ENCODE data around the gene DUSP15. TPM values are rescaled to one million over a fixed set of nuclear protein-coding genes. Genes with fewer than 3 reads are reported as not detected.
A peak's percentile ranks its signal among the peaks of the same experiment; 100 is the strongest.
"Not testable (repeated sequence)": the region's sequence is repeated elsewhere in the genome, so short reads cannot be mapped to it uniquely, and the experiment has no call there.

Gene DUSP15
- total and polyA plus RNA-seq, 4 donors, result 1.6 to 4.7 (median 2.9) TPM

DNA sequence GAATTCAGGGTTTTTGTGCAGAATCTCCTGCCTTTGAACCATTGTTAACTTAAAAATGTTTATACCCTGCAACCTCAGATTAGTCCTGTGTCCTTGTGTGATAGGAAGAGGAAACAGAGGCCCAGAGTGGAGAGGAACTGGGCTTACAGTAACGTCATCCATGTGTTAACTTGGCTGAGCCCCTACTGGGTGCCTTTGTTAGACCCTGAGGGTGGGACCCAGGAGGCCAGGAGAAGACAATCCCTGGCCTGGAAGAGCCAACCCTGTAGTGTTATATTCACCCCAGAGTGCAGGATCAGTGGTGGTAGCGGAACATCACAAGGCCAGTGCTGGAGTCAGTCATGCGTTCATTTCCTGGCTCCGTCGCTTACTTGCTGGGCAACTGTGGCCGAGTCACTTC lies 40.6 kb downstream of the DUSP15 start:
- Histone ChIP-seq H3K9me3 (ENCODE audit: control insufficient read depth in 4 of 4, insufficient read depth in 3 of 4, low read length in 3 of 4) (peaks cover 0 to 2% (median 0%) of the 10 kb centered on the region in 4 donors), H3K4me3 (no peak overlapping the region), H3K27me3 (ENCODE audit: control insufficient read depth in 3 of 3, insufficient read depth in 3 of 3, low read length in 2 of 3) (no peaks in the 10 kb centered on the region), H3K4me1 (ENCODE audit: control insufficient read depth in 5 of 5, insufficient read depth in 5 of 5, low read length in 5 of 5) (peaks cover 0 to 17% (median 0%) of the 10 kb centered on the region in 5 donors), H3K36me3 (ENCODE audit: control insufficient read depth in 4 of 4, insufficient read depth in 4 of 4, low read length in 4 of 4) (no peaks in the 10 kb centered on the region), H3K9ac (ENCODE audit: insufficient read depth in 1 of 2, low read length in 2 of 2) (no peak overlapping the region), H3K27ac (ENCODE audit: low read depth in 1 of 2, low read length in 1 of 2) (no peak overlapping the region)
- peak in 1 of 3 donors; percentile 32 for DNase-seq
- ATAC-seq (ENCODE audit: insufficient read depth, low FRiP score), result no peak
- WGBS, 2 donors, result 80 to 83% methylated on average over 6 of the region's 6 CpGs
- TF ChIP-seq, protein P1, sequence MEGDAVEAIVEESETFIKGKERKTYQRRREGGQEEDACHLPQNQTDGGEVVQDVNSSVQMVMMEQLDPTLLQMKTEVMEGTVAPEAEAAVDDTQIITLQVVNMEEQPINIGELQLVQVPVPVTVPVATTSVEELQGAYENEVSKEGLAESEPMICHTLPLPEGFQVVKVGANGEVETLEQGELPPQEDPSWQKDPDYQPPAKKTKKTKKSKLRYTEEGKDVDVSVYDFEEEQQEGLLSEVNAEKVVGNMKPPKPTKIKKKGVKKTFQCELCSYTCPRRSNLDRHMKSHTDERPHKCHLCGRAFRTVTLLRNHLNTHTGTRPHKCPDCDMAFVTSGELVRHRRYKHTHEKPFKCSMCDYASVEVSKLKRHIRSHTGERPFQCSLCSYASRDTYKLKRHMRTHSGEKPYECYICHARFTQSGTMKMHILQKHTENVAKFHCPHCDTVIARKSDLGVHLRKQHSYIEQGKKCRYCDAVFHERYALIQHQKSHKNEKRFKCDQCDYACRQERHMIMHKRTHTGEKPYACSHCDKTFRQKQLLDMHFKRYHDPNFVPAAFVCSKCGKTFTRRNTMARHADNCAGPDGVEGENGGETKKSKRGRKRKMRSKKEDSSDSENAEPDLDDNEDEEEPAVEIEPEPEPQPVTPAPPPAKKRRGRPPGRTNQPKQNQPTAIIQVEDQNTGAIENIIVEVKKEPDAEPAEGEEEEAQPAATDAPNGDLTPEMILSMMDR (IDR thresholded peaks at IDR 0.05; ENCODE audit: control extremely low read depth, extremely low read depth), result no peak

DNA sequence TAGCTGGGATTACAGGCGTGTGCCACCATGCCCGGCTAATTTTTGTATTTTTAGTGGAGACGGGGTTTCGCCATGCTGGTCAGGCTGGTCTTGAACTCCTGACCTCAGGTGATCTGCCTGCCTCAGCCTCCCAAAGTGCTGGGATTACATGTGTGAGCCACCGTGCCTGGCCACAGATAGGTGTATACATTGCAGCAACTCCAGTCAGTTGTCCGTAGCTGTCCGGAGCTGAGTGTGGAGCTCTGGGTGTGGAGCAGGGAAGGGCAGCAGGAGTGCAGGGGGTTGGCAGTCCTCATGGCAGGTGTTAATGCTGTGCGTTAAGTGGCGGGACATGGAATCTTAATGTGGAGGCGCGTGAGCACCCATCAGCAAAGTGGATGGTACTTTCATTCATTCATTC lies 42.3 kb downstream of the DUSP15 start:
- H3K4me3 ChIP-seq; DNase-seq; H3K36me3 ChIP-seq (ENCODE audit: control insufficient read depth in 4 of 4, insufficient read depth in 4 of 4, low read length in 4 of 4); H3K9me3 ChIP-seq (ENCODE audit: control insufficient read depth in 4 of 4, insufficient read depth in 3 of 4, low read length in 3 of 4); H3K9ac ChIP-seq (ENCODE audit: insufficient read depth in 1 of 2, low read length in 2 of 2); H3K27ac ChIP-seq (ENCODE audit: low read depth in 1 of 2, low read length in 1 of 2); ATAC-seq (ENCODE audit: insufficient read depth, low FRiP score); H3K27me3 ChIP-seq (ENCODE audit: control insufficient read depth in 3 of 3, insufficient read depth in 3 of 3, low read length in 2 of 3); H3K4me1 ChIP-seq (ENCODE audit: control insufficient read depth in 5 of 5, insufficient read depth in 5 of 5, low read length in 5 of 5): not testable (repeated sequence)
- 96% methylated on average over 11 of the region's 11 CpGs for WGBS, 2 donors

DNA sequence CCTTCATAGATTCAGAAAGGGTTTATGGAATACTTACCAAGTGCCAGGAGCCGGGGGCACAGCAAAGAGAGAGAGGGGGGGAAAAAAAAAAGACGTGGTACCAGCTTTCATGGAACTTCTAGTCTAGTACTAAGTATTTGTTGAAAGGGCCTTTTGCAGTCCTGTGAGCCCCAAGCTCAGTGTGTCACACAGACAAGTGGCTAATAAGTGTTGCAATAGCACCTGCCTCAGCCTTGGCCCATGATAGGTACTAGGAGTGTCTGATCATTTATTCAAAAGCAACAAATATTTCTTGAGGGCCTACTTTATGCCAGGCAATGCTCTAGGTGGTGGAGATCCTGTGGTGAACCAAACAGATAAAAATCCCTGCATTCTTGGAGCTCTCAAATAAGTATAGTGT lies 43.3 kb downstream of the DUSP15 start:
- TF ChIP-seq, protein P1 (IDR thresholded peaks at IDR 0.05; ENCODE audit: control extremely low read depth, extremely low read depth), result no peak
- Histone ChIP-seq H3K36me3 (ENCODE audit: control insufficient read depth in 4 of 4, insufficient read depth in 4 of 4, low read length in 4 of 4) (no peaks in the 10 kb centered on the region), H3K4me1 (ENCODE audit: control insufficient read depth in 5 of 5, insufficient read depth in 5 of 5, low read length in 5 of 5) (peaks cover 0 to 15% (median 3%) of the 10 kb centered on the region in 5 donors), H3K9ac (ENCODE audit: insufficient read depth in 1 of 2, low read length in 2 of 2) (no peak overlapping the region), H3K27ac (ENCODE audit: low read depth in 1 of 2, low read length in 1 of 2) (no peak overlapping the region), H3K4me3 (no peak overlapping the region), H3K9me3 (ENCODE audit: control insufficient read depth in 4 of 4, insufficient read depth in 3 of 4, low read length in 3 of 4) (no peaks in the 10 kb centered on the region), H3K27me3 (ENCODE audit: control insufficient read depth in 3 of 3, insufficient read depth in 3 of 3, low read length in 2 of 3) (no peaks in the 10 kb centered on the region)
- ATAC-seq (ENCODE audit: insufficient read depth, low FRiP score) (no peak), DNase-seq (no peak)
- WGBS, 2 donors, result 61 to 84% methylated on average over 2 of the region's 2 CpGs

DNA sequence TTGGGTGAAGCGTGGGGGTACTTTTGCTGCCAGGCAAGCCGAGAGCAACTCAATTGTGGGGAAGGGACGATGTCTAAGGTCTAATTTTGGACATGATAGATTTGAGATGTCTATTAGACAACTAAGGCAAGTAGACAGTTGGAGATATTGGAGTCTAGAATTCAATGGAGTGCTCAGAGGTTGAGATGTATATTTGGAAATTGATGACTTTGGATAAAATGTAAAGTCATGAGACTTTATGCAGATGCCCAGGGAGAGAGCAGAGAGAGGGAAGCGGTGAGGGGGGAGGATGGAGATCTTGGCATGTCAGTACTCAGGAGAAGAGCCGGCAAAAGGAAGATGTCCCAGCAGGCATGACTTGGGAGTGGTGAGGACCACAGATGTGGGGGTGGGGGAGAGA lies 44.3 kb downstream of the DUSP15 start:
- no peak overlapping the region for H3K27ac ChIP-seq (ENCODE audit: low read depth in 1 of 2, low read length in 1 of 2)
- no peaks in the 10 kb centered on the region for H3K9me3 ChIP-seq (ENCODE audit: control insufficient read depth in 4 of 4, insufficient read depth in 3 of 4, low read length in 3 of 4)
- H3K4me3 ChIP-seq, result no peak overlapping the region
- no peak overlapping the region for H3K9ac ChIP-seq (ENCODE audit: insufficient read depth in 1 of 2, low read length in 2 of 2)
- ATAC-seq (ENCODE audit: insufficient read depth, low FRiP score), result no peak
- H3K27me3 ChIP-seq (ENCODE audit: control insufficient read depth in 3 of 3, insufficient read depth in 3 of 3, low read length in 2 of 3), result no peaks in the 10 kb centered on the region
- TF ChIP-seq, protein P1 (IDR thresholded peaks at IDR 0.05; ENCODE audit: control extremely low read depth, extremely low read depth), result no peak
- no peaks in the 10 kb centered on the region for H3K36me3 ChIP-seq (ENCODE audit: control insufficient read depth in 4 of 4, insufficient read depth in 4 of 4, low read length in 4 of 4)
- H3K4me1 ChIP-seq (ENCODE audit: control insufficient read depth in 5 of 5, insufficient read depth in 5 of 5, low read length in 5 of 5), result peaks cover 0 to 15% (median 3%) of the 10 kb centered on the region in 5 donors
- WGBS, 2 donors, result 93 to 94% methylated on average over 5 of the region's 5 CpGs
- DNase-seq, result no peak
